ENCODE data around the gene ZCCHC3. TPM values are rescaled to one million over a fixed set of nuclear protein-coding genes. Genes with fewer than 3 reads are reported as not detected.

The ZCCHC3 gene
- total and polyA plus RNA-seq, 8 donors = 6.2 to 59.1 (median 13.4) TPM

DNA sequence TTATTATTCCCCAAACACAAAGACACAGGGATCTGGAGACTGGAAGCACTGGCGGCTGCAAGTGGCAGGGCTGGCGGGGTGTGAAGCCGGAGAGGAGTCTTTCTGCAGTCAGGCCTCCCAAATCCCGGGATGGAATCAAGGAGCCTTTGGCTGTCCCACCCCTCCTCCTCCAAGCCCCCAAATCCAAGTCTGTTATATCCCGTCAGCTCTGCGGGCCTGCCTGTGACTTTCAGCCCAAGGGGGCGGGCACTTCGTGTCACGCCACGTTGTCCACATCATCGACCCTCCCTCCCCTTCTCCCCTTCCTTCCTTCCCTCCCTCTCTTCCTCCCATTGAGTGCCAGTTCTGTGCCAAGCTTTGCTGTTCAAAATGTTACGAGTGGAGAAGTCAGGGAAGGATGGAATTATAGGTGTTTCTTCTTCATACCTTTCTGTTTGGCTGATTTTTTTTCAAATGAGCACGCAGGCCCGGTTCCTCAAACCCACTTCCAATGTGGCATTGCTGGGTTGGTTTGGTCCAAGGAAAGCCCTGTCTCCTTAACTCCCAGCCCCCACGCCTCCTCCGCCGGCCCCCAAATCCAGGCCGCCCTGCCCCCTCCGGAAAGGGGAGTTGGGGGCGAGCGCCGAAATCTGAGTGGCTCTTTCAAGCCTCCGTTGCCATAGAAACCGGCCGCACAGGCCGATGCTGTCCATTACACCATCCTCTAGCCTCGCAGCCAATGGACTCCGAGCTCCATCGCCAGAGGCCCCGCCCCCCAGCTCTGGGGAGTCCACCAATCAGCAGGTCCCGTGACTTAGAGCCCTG lies 12.7 kb downstream of the ZCCHC3 start:
- Histone ChIP-seq H3K9me3 (no peaks in the 10 kb centered on the region), H3K4me1 (peaks cover 0 to 24% (median 13%) of the 10 kb centered on the region in 4 donors), H3K27ac (peak overlapping the region; percentile 65 to 88 (median 82)), H3K27me3 (no peaks in the 10 kb centered on the region), H3K4me3 (peak overlapping the region; percentile 44 to 49 (median 46)), H3K36me3 (no peaks in the 10 kb centered on the region)
- intact Hi-C loops (cut with DNase I; ENCODE audit: low total_unique reads) = no loop called here
- TF ChIP-seq POLR2AphosphoS5 (IDR thresholded peaks at IDR 0.05) = peak in 1 of 3 donors; percentile 31
- TF ChIP-seq POLR2A (IDR thresholded peaks at IDR 0.05) = no peak
- 5 to 9% (median 8%) methylated on average over 31 of the region's 31 CpGs for WGBS, 5 donors
- peak; percentile 90 to 99 for DNase-seq

DNA sequence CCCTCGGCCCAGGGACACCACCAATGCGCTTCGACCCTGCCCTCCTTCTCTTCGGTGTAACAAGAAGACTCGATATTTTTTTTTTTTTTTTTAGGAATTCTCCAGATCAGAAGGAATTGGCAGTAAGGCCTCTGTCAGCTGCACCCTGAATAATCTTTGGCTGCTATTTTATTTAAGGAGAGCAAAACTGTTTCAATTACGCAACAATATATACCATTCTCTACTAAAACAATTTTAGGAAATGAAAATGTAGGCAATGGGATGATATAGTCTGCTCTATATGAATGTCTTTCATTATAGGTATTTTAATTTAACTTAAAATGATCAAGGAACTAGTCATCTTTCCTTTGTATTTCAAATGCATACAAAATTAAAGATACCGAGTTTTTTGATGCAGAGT lies 13.3 kb downstream of the ZCCHC3 start:
- H3K27ac ChIP-seq = peak overlapping the region in 4 of 5 donors; percentile 79 to 88 (median 82)
- intact Hi-C loops (cut with DNase I; ENCODE audit: low total_unique reads) = no loop called here
- DNase-seq = no peak
- no peaks in the 10 kb centered on the region for H3K27me3 ChIP-seq
- H3K36me3 ChIP-seq = no peaks in the 10 kb centered on the region
- no peaks in the 10 kb centered on the region for H3K9me3 ChIP-seq
- peaks cover 0 to 24% (median 13%) of the 10 kb centered on the region in 4 donors for H3K4me1 ChIP-seq
- WGBS, 5 donors = 7 to 16% (median 8%) methylated on average over 7 of the region's 7 CpGs
- TF ChIP-seq, protein P1, sequence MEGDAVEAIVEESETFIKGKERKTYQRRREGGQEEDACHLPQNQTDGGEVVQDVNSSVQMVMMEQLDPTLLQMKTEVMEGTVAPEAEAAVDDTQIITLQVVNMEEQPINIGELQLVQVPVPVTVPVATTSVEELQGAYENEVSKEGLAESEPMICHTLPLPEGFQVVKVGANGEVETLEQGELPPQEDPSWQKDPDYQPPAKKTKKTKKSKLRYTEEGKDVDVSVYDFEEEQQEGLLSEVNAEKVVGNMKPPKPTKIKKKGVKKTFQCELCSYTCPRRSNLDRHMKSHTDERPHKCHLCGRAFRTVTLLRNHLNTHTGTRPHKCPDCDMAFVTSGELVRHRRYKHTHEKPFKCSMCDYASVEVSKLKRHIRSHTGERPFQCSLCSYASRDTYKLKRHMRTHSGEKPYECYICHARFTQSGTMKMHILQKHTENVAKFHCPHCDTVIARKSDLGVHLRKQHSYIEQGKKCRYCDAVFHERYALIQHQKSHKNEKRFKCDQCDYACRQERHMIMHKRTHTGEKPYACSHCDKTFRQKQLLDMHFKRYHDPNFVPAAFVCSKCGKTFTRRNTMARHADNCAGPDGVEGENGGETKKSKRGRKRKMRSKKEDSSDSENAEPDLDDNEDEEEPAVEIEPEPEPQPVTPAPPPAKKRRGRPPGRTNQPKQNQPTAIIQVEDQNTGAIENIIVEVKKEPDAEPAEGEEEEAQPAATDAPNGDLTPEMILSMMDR (IDR thresholded peaks at IDR 0.05) = no peak
- no peak for TF ChIP-seq POLR2A (IDR thresholded peaks at IDR 0.05)
- peak overlapping the region; percentile 44 to 49 (median 46) for H3K4me3 ChIP-seq

DNA sequence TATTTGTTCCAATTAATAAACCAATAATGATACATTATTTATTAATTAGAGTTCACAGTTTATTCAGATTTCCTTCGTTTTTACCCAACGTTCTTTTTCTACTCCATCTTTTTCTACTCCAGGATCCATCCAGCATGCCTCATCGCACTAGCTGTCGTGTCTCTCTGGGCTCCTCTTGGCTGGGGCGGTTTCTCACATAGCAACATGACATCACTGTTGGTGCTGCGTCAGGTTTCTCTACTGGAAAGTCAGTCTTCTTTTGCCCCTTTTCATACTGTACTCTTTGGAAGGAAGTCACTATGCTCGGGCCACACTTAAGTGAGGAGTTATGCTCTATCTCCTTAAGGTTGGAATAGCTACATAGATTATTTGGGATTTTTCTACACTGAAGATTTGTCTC lies 14.2 kb downstream of the ZCCHC3 start:
- intact Hi-C loops (cut with DNase I; ENCODE audit: low total_unique reads) = no loop called here
- Histone ChIP-seq H3K4me3 (no peak overlapping the region), H3K27ac (no peak overlapping the region), H3K36me3 (no peaks in the 10 kb centered on the region), H3K4me1 (peaks cover 0 to 24% (median 13%) of the 10 kb centered on the region in 4 donors), H3K27me3 (no peaks in the 10 kb centered on the region), H3K9me3 (no peaks in the 10 kb centered on the region)
- no peak for DNase-seq
- TF ChIP-seq POLR2A (IDR thresholded peaks at IDR 0.05) = no peak
- TF ChIP-seq EP300 (IDR thresholded peaks at IDR 0.05) = no peak
- TF ChIP-seq, protein P1 (IDR thresholded peaks at IDR 0.05) = no peak
- no peak for TF ChIP-seq POLR2AphosphoS5 (IDR thresholded peaks at IDR 0.05)
- 86 to 94% (median 91%) methylated on average over 7 of the region's 7 CpGs for WGBS, 5 donors

DNA sequence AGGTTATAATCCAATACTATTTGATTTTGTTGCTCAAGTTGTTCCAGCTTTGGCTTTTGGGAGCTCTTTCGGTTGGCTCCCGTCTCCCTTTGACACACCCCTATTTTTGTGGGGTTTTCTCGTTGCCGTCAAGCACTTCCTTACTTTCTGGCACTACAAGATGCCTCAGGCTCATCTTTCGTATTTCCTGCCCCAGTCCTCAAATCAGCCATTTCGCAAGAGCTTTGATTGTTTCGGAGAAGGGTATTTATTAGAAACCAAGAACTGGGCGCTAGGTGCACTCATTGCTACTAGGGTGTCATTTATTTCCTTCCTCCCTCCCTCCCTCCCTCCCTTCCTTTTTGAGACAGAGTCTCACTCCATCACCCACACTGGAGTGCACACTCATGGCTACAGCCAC lies 14.7 kb downstream of the ZCCHC3 start:
- no peak for DNase-seq
- Histone ChIP-seq H3K9me3 (no peaks in the 10 kb centered on the region), H3K27me3 (no peaks in the 10 kb centered on the region), H3K36me3 (no peaks in the 10 kb centered on the region), H3K4me3 (no peak overlapping the region), H3K4me1 (peaks cover 0 to 24% (median 13%) of the 10 kb centered on the region in 4 donors), H3K27ac (no peak overlapping the region)
- WGBS, 5 donors = 92 to 95% (median 93%) methylated on average over 8 of the region's 8 CpGs
- intact Hi-C loops (cut with DNase I; ENCODE audit: low total_unique reads) = no loop called here
- no peak for TF ChIP-seq EP300 (IDR thresholded peaks at IDR 0.05)
- TF ChIP-seq, protein P1 (IDR thresholded peaks at IDR 0.05) = no peak
- TF ChIP-seq POLR2A (IDR thresholded peaks at IDR 0.05) = no peak
- TF ChIP-seq POLR2AphosphoS5 (IDR thresholded peaks at IDR 0.05) = no peak

DNA sequence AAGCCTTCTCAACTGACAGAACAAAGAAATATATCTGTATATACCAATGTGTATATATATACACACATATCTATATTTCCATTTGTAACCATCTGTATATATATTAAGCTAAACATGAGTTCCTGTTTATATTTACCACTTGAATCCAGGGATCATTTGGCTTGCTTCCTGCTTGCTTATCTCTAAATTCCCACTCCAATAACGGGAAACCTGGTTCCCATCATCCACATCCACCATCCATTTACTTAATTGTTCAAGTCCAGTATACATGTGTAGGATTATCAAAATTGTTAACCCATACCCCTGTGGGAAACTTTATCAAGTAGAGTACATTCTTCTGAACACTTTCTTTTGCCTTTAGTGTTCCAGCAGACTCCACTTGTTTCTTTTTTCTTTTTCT lies 15.5 kb downstream of the ZCCHC3 start:
- H3K27ac ChIP-seq = no peak overlapping the region
- no peak overlapping the region for H3K4me3 ChIP-seq
- no peaks in the 10 kb centered on the region for H3K36me3 ChIP-seq
- H3K9me3 ChIP-seq = no peaks in the 10 kb centered on the region
- H3K4me1 ChIP-seq = peaks cover 0 to 24% (median 13%) of the 10 kb centered on the region in 4 donors
- no peak for DNase-seq
- intact Hi-C loops (cut with DNase I; ENCODE audit: low total_unique reads) = no loop called here
- no peaks in the 10 kb centered on the region for H3K27me3 ChIP-seq
- TF ChIP-seq POLR2A (IDR thresholded peaks at IDR 0.05) = no peak
- TF ChIP-seq, protein P1 (IDR thresholded peaks at IDR 0.05) = no peak
- no peak for TF ChIP-seq POLR2AphosphoS5 (IDR thresholded peaks at IDR 0.05)
- no peak for TF ChIP-seq EP300 (IDR thresholded peaks at IDR 0.05)
- WGBS, 5 donors = 38 to 62% (median 44%) methylated on average over 1 of the region's 1 CpG

All from stomach (tissue), 9 donors.